ENCODE data around the gene SETBP1. TPM values are rescaled to one million over a fixed set of nuclear protein-coding genes. Genes with fewer than 3 reads are reported as not detected.

Gene SETBP1
- total and polyA plus RNA-seq, 4 donors = 1.3 to 85.0 (median 24.1) TPM

- Histone ChIP-seq H3K27ac (ENCODE audit: low read depth in 1 of 2, low read length in 2 of 2) (no peak overlapping the region), H3K9me3 (ENCODE audit: control insufficient read depth, low read length) (no peaks in the 10 kb centered on the region), H3K4me1 (ENCODE audit: control insufficient read depth in 1 of 2, insufficient read depth in 2 of 2, low read length in 2 of 2) (peaks cover 4 to 6% of the 10 kb centered on the region in 2 donors), H3K36me3 (ENCODE audit: control insufficient read depth in 1 of 2, insufficient read depth in 2 of 2, low read length in 1 of 2) (peaks cover 0 to 2% of the 10 kb centered on the region in 2 donors), H3K4me3 (ENCODE audit: low read length in 2 of 2) (no peak overlapping the region), H3K27me3 (ENCODE audit: control insufficient read depth in 1 of 2, insufficient read depth in 2 of 2, low read length in 1 of 2) (no peaks in the 10 kb centered on the region)
- no peak for DNase-seq
- no peak for ATAC-seq (ENCODE audit: low FRiP score)
- intact Hi-C loops (cut with DNase I) = loop anchor here in 1 of 2 donors (5.0 kb wide), 1 partner anchor 100 kb away; no protein-coding TSS in a partner anchor
- WGBS, 2 donors = 96 to 99% methylated on average over 4 of the region's 4 CpGs
Observed at GRCh38 chr18:44727291-44727690, 46.6 kb downstream of the SETBP1 start.

GRCh38 chr18:44729631-44730101 lies 49.0 kb downstream of the SETBP1 start:
- no peak overlapping the region for H3K27ac ChIP-seq (ENCODE audit: low read depth in 1 of 2, low read length in 2 of 2)
- no peak for DNase-seq
- no peaks in the 10 kb centered on the region for H3K9me3 ChIP-seq (ENCODE audit: control insufficient read depth, low read length)
- 86 to 92% methylated on average over 5 of the region's 5 CpGs for WGBS, 2 donors
- H3K4me3 ChIP-seq (ENCODE audit: low read length in 2 of 2) = no peak overlapping the region
- H3K4me1 ChIP-seq (ENCODE audit: control insufficient read depth in 1 of 2, insufficient read depth in 2 of 2, low read length in 2 of 2) = peaks cover 0 to 6% of the 10 kb centered on the region in 2 donors
- intact Hi-C loops (cut with DNase I) = loop anchor here in 1 of 2 donors (5.0 kb wide), 1 partner anchor 98 kb away; no protein-coding TSS in a partner anchor
- no peaks in the 10 kb centered on the region for H3K27me3 ChIP-seq (ENCODE audit: control insufficient read depth in 1 of 2, insufficient read depth in 2 of 2, low read length in 1 of 2)
- H3K36me3 ChIP-seq (ENCODE audit: control insufficient read depth in 1 of 2, insufficient read depth in 2 of 2, low read length in 1 of 2) = peaks cover 0 to 2% of the 10 kb centered on the region in 2 donors
- ATAC-seq (ENCODE audit: low FRiP score) = no peak

- DNase-seq (no peak), ATAC-seq (ENCODE audit: low FRiP score) (no peak)
- no peaks in the 10 kb centered on the region for H3K4me1 ChIP-seq (ENCODE audit: control insufficient read depth in 1 of 2, insufficient read depth in 2 of 2, low read length in 2 of 2)
- no peak overlapping the region for H3K4me3 ChIP-seq (ENCODE audit: low read length in 2 of 2)
- peaks cover 0 to 2% of the 10 kb centered on the region in 2 donors for H3K36me3 ChIP-seq (ENCODE audit: control insufficient read depth in 1 of 2, insufficient read depth in 2 of 2, low read length in 1 of 2)
- WGBS, 2 donors = 96 to 97% methylated on average over 7 of the region's 7 CpGs
- no peaks in the 10 kb centered on the region for H3K27me3 ChIP-seq (ENCODE audit: control insufficient read depth in 1 of 2, insufficient read depth in 2 of 2, low read length in 1 of 2)
- intact Hi-C loops (cut with DNase I) = no loop called here
- H3K9me3 ChIP-seq (ENCODE audit: control insufficient read depth, low read length) = no peaks in the 10 kb centered on the region
- no peak overlapping the region for H3K27ac ChIP-seq (ENCODE audit: low read depth in 1 of 2, low read length in 2 of 2)
Observed at GRCh38 chr18:44730803-44731529, 50.3 kb downstream of the SETBP1 start.

GRCh38 chr18:44731530-44732237 lies 51.0 kb downstream of the SETBP1 start:
- DNase-seq (no peak), ATAC-seq (ENCODE audit: low FRiP score) (no peak)
- intact Hi-C loops (cut with DNase I) = no loop called here
- Histone ChIP-seq H3K4me1 (ENCODE audit: control insufficient read depth in 1 of 2, insufficient read depth in 2 of 2, low read length in 2 of 2) (no peaks in the 10 kb centered on the region), H3K4me3 (ENCODE audit: low read length in 2 of 2) (no peak overlapping the region), H3K27me3 (ENCODE audit: control insufficient read depth in 1 of 2, insufficient read depth in 2 of 2, low read length in 1 of 2) (no peaks in the 10 kb centered on the region), H3K27ac (ENCODE audit: low read depth in 1 of 2, low read length in 2 of 2) (no peak overlapping the region), H3K9me3 (ENCODE audit: control insufficient read depth, low read length) (no peaks in the 10 kb centered on the region), H3K36me3 (ENCODE audit: control insufficient read depth in 1 of 2, insufficient read depth in 2 of 2, low read length in 1 of 2) (peaks cover 0 to 2% of the 10 kb centered on the region in 2 donors)
- WGBS, 2 donors = 93 to 95% methylated on average over 9 of the region's 9 CpGs

DNA sequence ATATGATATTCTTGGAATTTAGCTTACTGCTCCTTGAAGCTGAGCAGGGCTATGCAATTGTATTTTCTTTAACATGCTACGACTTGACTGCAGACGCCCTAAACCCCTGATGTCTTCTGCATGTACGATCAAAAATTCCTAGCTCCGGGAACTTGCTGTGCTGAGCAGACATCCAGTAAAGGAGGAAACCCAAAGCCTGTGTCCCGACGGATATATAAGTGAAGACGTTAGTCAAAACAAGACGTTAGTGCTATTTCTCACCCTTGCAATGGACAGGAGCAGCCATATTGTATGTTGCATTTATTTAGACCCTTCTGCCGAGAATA lies 51.5 kb downstream of the SETBP1 start:
- intact Hi-C loops (cut with DNase I) = no loop called here
- no peak overlapping the region for H3K27ac ChIP-seq (ENCODE audit: low read depth in 1 of 2, low read length in 2 of 2)
- no peaks in the 10 kb centered on the region for H3K9me3 ChIP-seq (ENCODE audit: control insufficient read depth, low read length)
- no peak for ATAC-seq (ENCODE audit: low FRiP score)
- DNase-seq = no peak
- H3K27me3 ChIP-seq (ENCODE audit: control insufficient read depth in 1 of 2, insufficient read depth in 2 of 2, low read length in 1 of 2) = no peaks in the 10 kb centered on the region
- no peak overlapping the region for H3K4me3 ChIP-seq (ENCODE audit: low read length in 2 of 2)
- peaks cover 0 to 2% of the 10 kb centered on the region in 2 donors for H3K36me3 ChIP-seq (ENCODE audit: control insufficient read depth in 1 of 2, insufficient read depth in 2 of 2, low read length in 1 of 2)
- WGBS, 2 donors = 93 to 95% methylated on average over 9 of the region's 9 CpGs
- no peaks in the 10 kb centered on the region for H3K4me1 ChIP-seq (ENCODE audit: control insufficient read depth in 1 of 2, insufficient read depth in 2 of 2, low read length in 2 of 2)

DNA sequence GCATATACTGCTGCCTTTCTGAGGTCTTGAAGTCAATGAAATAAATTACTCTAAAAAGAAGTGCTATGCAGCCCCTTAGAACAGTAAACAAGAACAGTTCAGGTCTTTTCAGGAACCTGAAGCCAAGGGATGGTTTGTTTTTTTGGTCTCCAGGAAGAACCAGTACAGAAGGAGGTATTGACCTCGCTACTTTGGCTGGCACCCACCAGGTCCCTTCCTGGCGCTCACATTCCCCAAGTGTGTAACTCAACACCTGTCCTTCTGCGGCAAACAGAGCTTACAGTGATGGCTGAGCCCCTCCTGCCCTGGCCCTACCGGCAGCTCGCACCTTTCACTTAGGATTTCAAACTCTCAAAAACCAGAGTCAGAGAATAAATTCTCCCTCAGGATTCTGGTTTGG lies 51.9 kb downstream of the SETBP1 start:
- ATAC-seq (ENCODE audit: low FRiP score) (no peak), DNase-seq (no peak)
- H3K9me3 ChIP-seq (ENCODE audit: control insufficient read depth, low read length) = no peaks in the 10 kb centered on the region
- H3K4me3 ChIP-seq (ENCODE audit: low read length in 2 of 2) = no peak overlapping the region
- H3K36me3 ChIP-seq (ENCODE audit: control insufficient read depth in 1 of 2, insufficient read depth in 2 of 2, low read length in 1 of 2) = peaks cover 0 to 2% of the 10 kb centered on the region in 2 donors
- WGBS, 2 donors = 93 to 95% methylated on average over 5 of the region's 5 CpGs
- no peaks in the 10 kb centered on the region for H3K4me1 ChIP-seq (ENCODE audit: control insufficient read depth in 1 of 2, insufficient read depth in 2 of 2, low read length in 2 of 2)
- H3K27me3 ChIP-seq (ENCODE audit: control insufficient read depth in 1 of 2, insufficient read depth in 2 of 2, low read length in 1 of 2) = no peaks in the 10 kb centered on the region
- no peak overlapping the region for H3K27ac ChIP-seq (ENCODE audit: low read depth in 1 of 2, low read length in 2 of 2)
- intact Hi-C loops (cut with DNase I) = no loop called here

GRCh38 chr18:44733069-44733753 lies 52.5 kb downstream of the SETBP1 start:
- H3K4me3 ChIP-seq (ENCODE audit: low read length in 2 of 2) = no peak overlapping the region
- intact Hi-C loops (cut with DNase I) = no loop called here
- no peaks in the 10 kb centered on the region for H3K27me3 ChIP-seq (ENCODE audit: control insufficient read depth in 1 of 2, insufficient read depth in 2 of 2, low read length in 1 of 2)
- ATAC-seq (ENCODE audit: low FRiP score) (no peak), DNase-seq (peak in 1 of 2 donors; percentile 73)
- no peaks in the 10 kb centered on the region for H3K9me3 ChIP-seq (ENCODE audit: control insufficient read depth, low read length)
- peaks cover 0 to 2% of the 10 kb centered on the region in 2 donors for H3K36me3 ChIP-seq (ENCODE audit: control insufficient read depth in 1 of 2, insufficient read depth in 2 of 2, low read length in 1 of 2)
- no peak overlapping the region for H3K27ac ChIP-seq (ENCODE audit: low read depth in 1 of 2, low read length in 2 of 2)
- WGBS, 2 donors = 77 to 79% methylated on average over 8 of the region's 8 CpGs
- no peaks in the 10 kb centered on the region for H3K4me1 ChIP-seq (ENCODE audit: control insufficient read depth in 1 of 2, insufficient read depth in 2 of 2, low read length in 2 of 2)

DNA sequence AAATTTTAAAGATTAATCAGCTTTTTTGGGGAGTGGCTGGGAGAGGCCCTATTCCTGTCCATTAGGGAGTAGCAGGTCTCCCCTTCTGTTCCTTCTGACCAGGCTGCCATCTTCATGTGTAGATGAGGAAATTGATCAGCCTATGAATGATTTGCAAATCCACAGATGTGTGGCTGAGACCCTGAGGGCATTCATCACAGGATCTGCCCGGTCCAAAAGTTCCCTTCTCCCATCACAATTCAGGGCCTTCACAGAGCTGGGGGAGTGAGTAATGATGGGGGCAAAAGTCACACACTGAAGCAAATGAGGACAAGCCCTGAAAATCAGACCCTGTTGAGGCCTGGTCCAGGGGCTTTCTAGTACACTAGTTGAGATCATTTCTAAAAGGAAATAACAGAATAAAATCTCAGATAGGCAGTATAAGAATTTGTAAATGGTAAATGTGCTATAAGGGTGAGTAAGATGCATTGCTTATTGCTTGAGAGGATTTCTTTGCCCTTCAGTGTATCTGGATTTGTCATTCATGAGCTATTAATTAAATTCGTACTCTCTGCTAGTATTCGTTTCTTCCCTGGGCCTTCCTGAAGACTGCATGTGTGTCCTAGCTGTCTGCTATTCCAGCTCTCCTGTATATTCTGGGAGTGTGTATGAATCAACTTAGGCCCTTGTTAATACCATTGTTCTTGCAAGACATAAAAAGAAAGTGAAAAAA lies 53.2 kb downstream of the SETBP1 start:
- 94 to 96% methylated on average over 3 of the region's 3 CpGs for WGBS, 2 donors
- no peak for ATAC-seq (ENCODE audit: low FRiP score)
- Histone ChIP-seq H3K9me3 (ENCODE audit: control insufficient read depth, low read length) (no peaks in the 10 kb centered on the region), H3K27ac (ENCODE audit: low read depth in 1 of 2, low read length in 2 of 2) (no peak overlapping the region), H3K4me1 (ENCODE audit: control insufficient read depth in 1 of 2, insufficient read depth in 2 of 2, low read length in 2 of 2) (no peaks in the 10 kb centered on the region), H3K36me3 (ENCODE audit: control insufficient read depth in 1 of 2, insufficient read depth in 2 of 2, low read length in 1 of 2) (peaks cover 0 to 2% of the 10 kb centered on the region in 2 donors), H3K4me3 (ENCODE audit: low read length in 2 of 2) (no peak overlapping the region), H3K27me3 (ENCODE audit: control insufficient read depth in 1 of 2, insufficient read depth in 2 of 2, low read length in 1 of 2) (no peaks in the 10 kb centered on the region)
- intact Hi-C loops (cut with DNase I) = no loop called here
- no peak for DNase-seq
